ENCODE data around the gene CCDC190. TPM values are rescaled to one million over a fixed set of nuclear protein-coding genes. Genes with fewer than 3 reads are reported as not detected.

Gene CCDC190
- total RNA-seq, 2 donors from 2014 or later = not detected

- H3K4me3 ChIP-seq (ENCODE audit: low read length) = no peak overlapping the region
- TF ChIP-seq, protein P1, sequence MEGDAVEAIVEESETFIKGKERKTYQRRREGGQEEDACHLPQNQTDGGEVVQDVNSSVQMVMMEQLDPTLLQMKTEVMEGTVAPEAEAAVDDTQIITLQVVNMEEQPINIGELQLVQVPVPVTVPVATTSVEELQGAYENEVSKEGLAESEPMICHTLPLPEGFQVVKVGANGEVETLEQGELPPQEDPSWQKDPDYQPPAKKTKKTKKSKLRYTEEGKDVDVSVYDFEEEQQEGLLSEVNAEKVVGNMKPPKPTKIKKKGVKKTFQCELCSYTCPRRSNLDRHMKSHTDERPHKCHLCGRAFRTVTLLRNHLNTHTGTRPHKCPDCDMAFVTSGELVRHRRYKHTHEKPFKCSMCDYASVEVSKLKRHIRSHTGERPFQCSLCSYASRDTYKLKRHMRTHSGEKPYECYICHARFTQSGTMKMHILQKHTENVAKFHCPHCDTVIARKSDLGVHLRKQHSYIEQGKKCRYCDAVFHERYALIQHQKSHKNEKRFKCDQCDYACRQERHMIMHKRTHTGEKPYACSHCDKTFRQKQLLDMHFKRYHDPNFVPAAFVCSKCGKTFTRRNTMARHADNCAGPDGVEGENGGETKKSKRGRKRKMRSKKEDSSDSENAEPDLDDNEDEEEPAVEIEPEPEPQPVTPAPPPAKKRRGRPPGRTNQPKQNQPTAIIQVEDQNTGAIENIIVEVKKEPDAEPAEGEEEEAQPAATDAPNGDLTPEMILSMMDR (conservative IDR thresholded peaks at IDR 0.05) = no peak
- no peak overlapping the region for H3K27ac Mint-ChIP-seq
- H3K27me3 Mint-ChIP-seq (ENCODE audit: insufficient read depth) = peaks cover 6% of the 10 kb centered on the region
- H3K9me3 Mint-ChIP-seq = no peaks in the 10 kb centered on the region
- no peak overlapping the region for H3K27ac ChIP-seq (ENCODE audit: low read depth, low read length)
- no peak for DNase-seq
- H3K36me3 Mint-ChIP-seq (ENCODE audit: low read depth) = no peaks in the 10 kb centered on the region
- no peak overlapping the region for H3K4me3 Mint-ChIP-seq
- H3K4me1 Mint-ChIP-seq = peaks cover 41% of the 10 kb centered on the region
- H3K9me3 ChIP-seq (ENCODE audit: control insufficient read depth, low read length) = no peaks in the 10 kb centered on the region
- peaks cover 5% of the 10 kb centered on the region for H3K4me1 ChIP-seq (ENCODE audit: control insufficient read depth, insufficient read depth, low read length)
- no peak overlapping the region for H3K9ac ChIP-seq (ENCODE audit: extremely low read depth, low read length, poor library complexity, severe bottlenecking)
- no peaks in the 10 kb centered on the region for H3K36me3 ChIP-seq (ENCODE audit: control insufficient read depth, insufficient read depth, low read length)
- no peaks in the 10 kb centered on the region for H3K27me3 ChIP-seq (ENCODE audit: control insufficient read depth, insufficient read depth, low read length, poor library complexity, severe bottlenecking)
These were observed 32.6 kb upstream of the CCDC190 start for GRCh38 chr1:162893612-162893908.

GRCh38 chr1:162892906-162893611, 32.1 kb upstream of the CCDC190 start:
- no peaks in the 10 kb centered on the region for H3K9me3 Mint-ChIP-seq
- Histone ChIP-seq H3K4me3 (ENCODE audit: low read length) (no peak overlapping the region), H3K9me3 (ENCODE audit: control insufficient read depth, low read length) (no peaks in the 10 kb centered on the region), H3K27ac (ENCODE audit: low read depth, low read length) (no peak overlapping the region), H3K36me3 (ENCODE audit: control insufficient read depth, insufficient read depth, low read length) (no peaks in the 10 kb centered on the region), H3K4me1 (ENCODE audit: control insufficient read depth, insufficient read depth, low read length) (peaks cover 5% of the 10 kb centered on the region), H3K9ac (ENCODE audit: extremely low read depth, low read length, poor library complexity, severe bottlenecking) (no peak overlapping the region), H3K27me3 (ENCODE audit: control insufficient read depth, insufficient read depth, low read length, poor library complexity, severe bottlenecking) (no peaks in the 10 kb centered on the region)
- H3K27me3 Mint-ChIP-seq (ENCODE audit: insufficient read depth) = peaks cover 6% of the 10 kb centered on the region
- TF ChIP-seq, protein P1 (conservative IDR thresholded peaks at IDR 0.05) = no peak
- no peak for DNase-seq
- H3K4me3 Mint-ChIP-seq = no peak overlapping the region
- no peak overlapping the region for H3K27ac Mint-ChIP-seq
- H3K36me3 Mint-ChIP-seq (ENCODE audit: low read depth) = no peaks in the 10 kb centered on the region
- H3K4me1 Mint-ChIP-seq = peaks cover 41% of the 10 kb centered on the region
- 51 to 85% methylated on average over 2 to 5 of the region's 5 CpGs for WGBS, 2 experiments (ENCODE audit: insufficient coverage in 1 of 2, insufficient read length in 1 of 2)

- Mint-ChIP-seq H3K4me3 (no peak overlapping the region), H3K36me3 (ENCODE audit: low read depth) (no peaks in the 10 kb centered on the region), H3K9me3 (no peaks in the 10 kb centered on the region), H3K27ac (no peak overlapping the region), H3K4me1 (peaks cover 41% of the 10 kb centered on the region), H3K27me3 (ENCODE audit: insufficient read depth) (no peaks in the 10 kb centered on the region)
- Histone ChIP-seq H3K9ac (ENCODE audit: extremely low read depth, low read length, poor library complexity, severe bottlenecking) (no peak overlapping the region), H3K4me3 (ENCODE audit: low read length) (no peak overlapping the region), H3K27me3 (ENCODE audit: control insufficient read depth, insufficient read depth, low read length, poor library complexity, severe bottlenecking) (no peaks in the 10 kb centered on the region), H3K36me3 (ENCODE audit: control insufficient read depth, insufficient read depth, low read length) (no peaks in the 10 kb centered on the region), H3K9me3 (ENCODE audit: control insufficient read depth, low read length) (no peaks in the 10 kb centered on the region), H3K27ac (ENCODE audit: low read depth, low read length) (no peak overlapping the region), H3K4me1 (ENCODE audit: control insufficient read depth, insufficient read depth, low read length) (peaks cover 5% of the 10 kb centered on the region)
- 67% methylated on average over 2 of the region's 2 CpGs; no CpG with 5 or more reads in 1 of the 2 experiments for WGBS, 2 experiments (ENCODE audit: insufficient coverage in 1 of 2, insufficient read length in 1 of 2)
- no peak for DNase-seq
- TF ChIP-seq, protein P1 (conservative IDR thresholded peaks at IDR 0.05) = no peak
These were observed 29.0 kb upstream of the CCDC190 start for GRCh38 chr1:162889989-162890388.

All from endodermal cell (in vitro differentiated cells).